Measurements from ENCODE around the gene C3.

C3 gene

DNA sequence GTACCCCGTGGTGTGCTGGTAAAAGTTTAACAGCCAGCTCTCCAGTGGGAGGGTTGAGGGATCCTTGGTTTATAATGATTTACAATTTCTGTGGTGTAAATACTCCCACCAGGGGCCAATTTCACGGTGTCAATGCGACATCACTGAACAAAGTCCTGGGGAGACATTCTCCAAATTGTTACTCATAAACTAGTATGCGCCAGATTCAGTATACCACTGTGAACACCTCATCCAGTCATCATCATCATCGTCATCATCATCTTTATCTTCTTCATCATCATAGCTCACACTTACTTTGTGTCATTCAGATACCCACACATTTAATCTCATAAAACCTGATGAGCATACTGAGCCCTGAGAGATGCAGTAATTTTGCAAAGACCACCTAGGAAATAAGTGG is 33.3 kb downstream of the C3 start:
- TF ChIP-seq GATA2 (IDR thresholded peaks at IDR 0.05; ENCODE audit: low read depth, low read length): no peak
- no peak for TF ChIP-seq GATA3 (IDR thresholded peaks at IDR 0.05; ENCODE audit: low read depth, low read length)

DNA sequence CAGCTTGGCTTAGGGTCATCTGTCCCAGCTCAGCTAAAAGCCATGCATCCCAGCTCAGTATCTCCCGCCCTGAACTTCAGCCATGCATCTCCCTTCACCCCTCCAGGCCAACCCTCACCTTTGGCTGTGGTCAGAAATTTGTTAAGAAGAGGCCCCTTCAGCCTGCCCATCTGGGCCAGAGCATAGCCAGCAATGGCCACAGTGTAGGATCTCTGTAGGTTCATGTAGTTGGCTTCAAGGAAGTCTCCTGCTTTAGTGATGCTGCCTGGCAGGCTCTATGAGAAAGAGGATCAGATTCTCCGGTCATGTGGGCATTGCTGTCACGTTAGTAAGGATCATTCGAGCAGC is 33.8 kb downstream of the C3 start:
- TF ChIP-seq GATA2 (IDR thresholded peaks at IDR 0.05; ENCODE audit: low read depth, low read length) (no peak), GATA3 (IDR thresholded peaks at IDR 0.05; ENCODE audit: low read depth, low read length) (no peak)

DNA sequence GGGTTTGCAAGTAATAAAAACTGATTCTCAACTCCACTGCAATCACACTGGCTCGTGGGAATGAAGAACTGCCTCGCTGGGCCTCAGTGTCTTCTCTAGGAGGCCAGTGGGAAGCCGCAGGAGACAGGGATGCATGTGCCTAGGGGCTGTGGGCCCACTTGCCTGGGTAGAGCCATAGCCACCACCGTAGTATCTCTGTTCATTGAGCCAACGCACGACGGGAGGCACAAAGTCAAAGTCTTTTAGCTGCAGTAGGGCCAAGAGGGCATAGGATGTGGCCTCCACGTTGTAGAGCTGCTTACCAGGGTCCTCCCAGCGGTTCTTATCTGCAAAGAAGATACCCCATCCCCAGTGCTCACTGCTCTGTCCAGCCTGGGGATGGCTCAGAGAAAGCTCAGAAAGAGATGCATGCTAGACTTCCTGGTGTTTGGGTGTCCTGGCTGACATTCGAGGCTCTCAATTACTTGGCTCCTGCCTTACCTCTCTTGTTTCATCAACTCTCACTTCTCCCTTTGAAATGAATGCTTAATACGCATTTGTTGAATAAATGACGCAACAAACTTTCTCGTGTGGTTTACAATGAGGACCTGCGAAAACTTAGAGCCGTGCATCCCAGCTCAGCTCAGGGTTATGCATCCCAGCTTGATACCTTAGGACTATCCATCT is 34.4 kb downstream of the C3 start:
- no peak for TF ChIP-seq GATA2 (IDR thresholded peaks at IDR 0.05; ENCODE audit: low read depth, low read length)
- TF ChIP-seq GATA3 (IDR thresholded peaks at IDR 0.05; ENCODE audit: low read depth, low read length): no peak

DNA sequence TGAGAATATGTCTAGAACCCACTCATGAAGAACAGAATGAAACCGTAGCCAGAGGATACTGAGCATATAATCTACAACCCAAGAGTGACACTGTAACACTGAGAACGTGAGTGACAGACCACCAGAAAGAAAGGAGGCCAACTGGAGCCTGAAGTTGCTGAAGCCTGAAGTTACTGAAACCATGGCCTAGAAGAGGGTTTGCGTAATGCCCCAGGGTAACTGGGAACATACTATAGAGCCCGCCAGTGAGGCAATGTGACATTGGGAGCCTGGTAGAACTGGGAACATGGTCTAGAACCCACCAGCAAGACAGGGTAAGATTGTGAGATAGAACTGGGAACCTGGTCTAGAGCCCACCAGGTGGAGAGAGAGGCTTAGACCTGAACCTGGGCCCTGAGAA is 35.0 kb downstream of the C3 start:
- no peak for TF ChIP-seq GATA3 (IDR thresholded peaks at IDR 0.05; ENCODE audit: low read depth, low read length)
- TF ChIP-seq GATA2 (IDR thresholded peaks at IDR 0.05; ENCODE audit: low read depth, low read length): no peak

DNA sequence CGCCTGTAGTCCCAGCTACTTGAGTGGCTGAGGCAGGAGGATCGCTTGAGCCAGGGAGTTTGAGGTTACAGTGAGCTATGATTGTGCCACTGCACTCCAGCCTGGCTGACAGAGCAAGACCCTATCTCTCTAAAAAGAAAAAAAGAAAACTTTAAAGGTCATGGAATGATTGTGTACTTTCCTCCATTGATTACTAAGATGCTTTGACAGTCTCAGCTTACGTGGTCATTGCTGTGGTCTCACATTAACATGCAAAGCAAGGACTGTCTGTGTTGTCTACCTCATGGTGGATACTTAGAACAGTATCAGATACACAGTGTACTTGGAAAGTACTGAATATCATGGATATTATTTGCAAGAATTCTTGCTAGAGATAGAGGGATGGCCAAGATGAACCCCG is 36.5 kb downstream of the C3 start:
- TF ChIP-seq GATA3 (IDR thresholded peaks at IDR 0.05; ENCODE audit: low read depth, low read length): no peak
- TF ChIP-seq GATA2 (IDR thresholded peaks at IDR 0.05; ENCODE audit: low read depth, low read length): no peak

DNA sequence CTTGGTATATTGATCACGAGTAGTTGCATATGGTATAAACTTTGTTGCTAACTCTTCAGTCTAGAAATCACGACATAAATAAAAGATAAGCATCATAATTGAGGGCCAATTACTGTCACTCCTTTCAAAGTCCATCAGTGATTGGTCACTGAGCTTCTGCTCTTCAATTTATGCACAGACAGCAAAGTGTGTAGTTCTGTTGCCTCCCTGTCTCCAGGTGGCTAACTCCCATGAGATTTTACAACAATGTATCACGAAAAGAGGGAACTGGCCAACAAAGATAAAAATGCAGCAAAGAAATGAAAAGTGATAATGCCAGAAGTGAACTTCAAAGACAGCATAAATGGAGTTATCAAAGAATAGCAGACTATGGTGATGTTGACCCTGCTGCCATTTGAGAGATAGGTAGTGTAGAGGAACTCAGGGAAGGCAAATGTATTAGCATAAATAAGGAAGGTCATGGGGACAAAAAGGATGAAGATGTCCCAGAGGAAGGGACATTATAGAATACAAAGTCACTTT is 37.8 kb downstream of the C3 start:
- TF ChIP-seq GATA3 (IDR thresholded peaks at IDR 0.05; ENCODE audit: low read depth, low read length) (no peak), GATA2 (IDR thresholded peaks at IDR 0.05; ENCODE audit: low read depth, low read length) (no peak)

DNA sequence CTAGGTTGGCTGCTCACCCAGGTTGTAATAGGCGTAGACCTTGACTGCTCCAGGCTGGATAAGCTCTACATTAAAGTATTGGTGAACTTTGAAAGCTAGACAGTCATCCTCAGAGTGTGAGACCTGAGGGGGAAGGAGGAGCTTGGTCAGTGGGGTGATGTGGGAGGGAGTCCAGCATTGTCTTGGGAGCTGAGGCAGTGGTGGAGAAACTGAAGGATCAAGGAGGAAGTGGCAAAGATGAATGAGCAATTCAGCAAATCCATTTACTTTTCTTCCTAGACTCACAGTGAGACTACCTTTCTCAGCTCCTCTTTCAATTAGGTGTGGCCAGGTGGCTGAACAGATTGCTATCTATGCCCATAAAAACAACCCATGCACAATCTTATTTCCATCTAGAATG is 40.3 kb downstream of the C3 start:
- no peak for TF ChIP-seq GATA3 (IDR thresholded peaks at IDR 0.05; ENCODE audit: low read depth, low read length)
- no peak for TF ChIP-seq GATA2 (IDR thresholded peaks at IDR 0.05; ENCODE audit: low read depth, low read length)

DNA sequence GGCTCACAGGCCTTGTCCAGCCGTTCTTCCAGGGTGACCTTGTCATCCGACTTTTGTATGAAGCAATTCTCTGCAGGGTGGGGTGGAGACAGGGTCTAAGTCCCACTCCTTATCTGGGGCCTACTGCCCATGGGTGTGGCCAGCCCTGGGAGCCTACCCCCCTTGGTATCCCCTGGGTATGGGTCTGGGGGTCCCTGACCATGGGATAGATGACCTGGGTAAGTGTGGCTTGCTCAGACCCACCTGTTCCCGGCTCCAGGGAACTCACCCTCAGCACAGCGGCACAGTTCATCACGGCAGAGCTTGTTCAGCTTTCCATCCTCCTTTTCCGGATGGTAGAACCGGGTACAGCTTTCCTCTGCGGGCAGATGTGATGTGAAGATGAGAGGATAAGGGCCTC is 41.3 kb downstream of the C3 start:
- TF ChIP-seq GATA3 (IDR thresholded peaks at IDR 0.05; ENCODE audit: low read depth, low read length) (no peak), GATA2 (IDR thresholded peaks at IDR 0.05; ENCODE audit: low read depth, low read length) (no peak)

DNA sequence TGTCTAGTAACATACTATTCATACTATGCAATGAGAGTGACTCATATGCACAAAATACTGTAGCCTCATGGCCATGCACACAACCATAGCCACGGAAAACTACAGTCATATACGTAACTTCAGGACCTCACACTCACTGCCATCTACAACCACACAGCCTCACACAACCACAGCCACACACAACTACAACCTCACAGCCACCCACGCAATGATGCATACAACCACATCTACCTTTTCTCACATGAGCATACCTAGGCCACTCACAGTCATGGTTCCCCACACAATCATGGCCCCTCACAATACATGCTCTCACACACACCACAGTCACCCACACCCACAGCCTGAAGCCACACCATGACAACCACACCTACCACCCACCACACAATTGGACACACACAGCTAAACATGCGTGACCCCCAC is 41.8 kb downstream of the C3 start:
- TF ChIP-seq GATA2 (IDR thresholded peaks at IDR 0.05; ENCODE audit: low read depth, low read length): no peak
- TF ChIP-seq GATA3 (IDR thresholded peaks at IDR 0.05; ENCODE audit: low read depth, low read length): no peak

DNA sequence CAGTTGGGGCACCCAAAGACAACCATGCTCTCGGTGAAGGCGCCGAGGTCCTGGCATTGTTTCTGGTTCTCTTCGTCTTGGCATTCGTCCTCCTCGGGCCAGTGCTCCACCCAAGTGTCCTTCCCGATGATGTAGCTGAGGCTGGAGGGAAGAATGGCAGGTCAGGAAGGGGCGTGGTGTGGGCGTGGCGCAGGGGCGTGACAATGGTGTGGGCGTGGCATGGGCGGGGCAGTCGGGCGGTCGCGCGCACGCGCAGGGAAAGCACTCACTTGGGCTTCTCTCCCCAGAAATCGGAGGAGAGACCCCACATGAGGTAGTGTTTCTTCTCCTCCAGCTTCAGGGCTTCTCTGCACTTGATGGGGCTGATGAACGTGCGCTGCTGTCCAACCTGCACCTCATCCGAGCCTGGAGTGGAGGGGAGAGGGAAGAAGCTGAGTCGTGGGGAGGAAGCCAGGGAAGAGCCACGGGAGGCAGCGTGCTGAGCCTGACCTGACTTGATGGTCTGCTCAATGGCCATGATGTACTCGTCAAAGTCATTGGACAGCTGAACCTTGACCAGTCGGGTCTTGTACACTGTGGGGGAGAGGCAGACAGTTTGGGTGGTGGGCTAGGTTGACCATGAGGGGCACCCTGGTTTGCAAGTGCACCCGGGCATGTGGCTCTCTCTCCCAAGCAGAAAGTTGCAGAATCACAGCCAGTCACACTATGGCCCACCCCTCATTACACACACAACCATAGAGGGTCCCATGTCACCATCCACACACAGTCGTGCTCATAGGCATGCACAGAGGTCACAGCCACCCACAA is 42.4 kb downstream of the C3 start:
- no peak for TF ChIP-seq GATA2 (IDR thresholded peaks at IDR 0.05; ENCODE audit: low read depth, low read length)
- TF ChIP-seq GATA3 (IDR thresholded peaks at IDR 0.05; ENCODE audit: low read depth, low read length): no peak

DNA sequence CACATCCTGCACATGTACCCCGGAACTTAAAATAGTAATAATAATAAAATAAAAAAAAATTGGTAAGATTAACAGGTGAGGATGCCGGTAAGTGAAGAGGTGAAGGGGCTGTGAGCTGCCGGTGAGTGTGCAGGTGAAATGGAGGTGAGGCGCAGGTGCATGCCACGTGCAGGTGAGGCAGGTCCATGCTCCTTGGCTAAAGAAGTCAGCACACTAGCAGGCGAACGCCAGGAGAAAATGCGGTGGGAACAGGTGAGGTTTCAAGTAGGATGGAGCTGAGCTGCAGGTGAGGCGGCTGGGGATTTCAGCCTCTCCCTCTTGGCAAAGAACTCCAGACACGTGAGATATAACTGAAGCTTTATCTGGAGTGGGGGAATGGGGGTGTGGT is 43.0 kb downstream of the C3 start:
- no peak for TF ChIP-seq GATA3 (IDR thresholded peaks at IDR 0.05; ENCODE audit: low read depth, low read length)
- TF ChIP-seq GATA2 (IDR thresholded peaks at IDR 0.05; ENCODE audit: low read depth, low read length): no peak

DNA sequence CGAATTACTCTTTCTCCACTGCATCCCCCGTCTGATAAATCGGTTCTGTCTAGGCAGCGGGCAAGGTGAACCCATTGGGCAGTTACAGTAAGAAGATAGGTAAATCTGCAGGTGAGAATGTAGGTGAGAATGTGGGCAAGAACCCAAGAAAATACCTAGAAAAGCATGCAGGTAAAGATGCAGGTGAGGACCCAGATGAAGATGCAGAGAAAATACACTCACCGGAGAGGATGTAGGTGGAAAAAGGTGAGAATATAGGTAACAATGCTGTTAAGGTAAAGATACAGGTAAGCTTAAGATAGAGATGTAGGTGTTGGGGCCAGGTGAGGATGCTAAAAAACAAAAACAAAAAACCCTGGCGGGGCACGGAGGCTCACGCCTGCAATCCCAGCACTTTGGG is 44.2 kb downstream of the C3 start:
- TF ChIP-seq GATA2 (IDR thresholded peaks at IDR 0.05; ENCODE audit: low read depth, low read length): no peak
- no peak for TF ChIP-seq GATA3 (IDR thresholded peaks at IDR 0.05; ENCODE audit: low read depth, low read length)

DNA sequence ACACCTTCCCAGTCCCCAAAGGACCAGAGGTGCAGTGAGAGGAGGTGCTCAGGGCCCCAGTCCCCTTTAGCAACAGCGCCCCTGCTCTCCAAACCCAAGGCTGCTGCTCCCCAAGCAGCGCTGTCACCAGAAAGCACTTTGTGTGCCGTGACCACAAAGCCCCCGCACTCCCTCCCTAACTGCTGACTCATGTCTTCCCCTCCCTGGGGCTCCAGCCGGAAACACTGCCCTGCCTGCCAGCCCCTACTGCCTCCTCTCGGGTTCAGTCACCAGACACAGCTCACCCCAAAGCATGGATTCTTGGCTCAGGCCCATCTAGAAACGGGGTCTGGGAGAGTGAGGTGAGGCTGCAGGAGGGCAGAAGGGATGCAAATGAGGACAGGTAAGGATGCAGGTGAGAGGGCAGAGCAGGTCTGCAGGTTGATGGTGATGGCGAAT is 45.6 kb downstream of the C3 start:
- no peak for TF ChIP-seq GATA2 (IDR thresholded peaks at IDR 0.05; ENCODE audit: low read depth, low read length)
- TF ChIP-seq GATA3 (IDR thresholded peaks at IDR 0.05; ENCODE audit: low read depth, low read length): no peak

DNA sequence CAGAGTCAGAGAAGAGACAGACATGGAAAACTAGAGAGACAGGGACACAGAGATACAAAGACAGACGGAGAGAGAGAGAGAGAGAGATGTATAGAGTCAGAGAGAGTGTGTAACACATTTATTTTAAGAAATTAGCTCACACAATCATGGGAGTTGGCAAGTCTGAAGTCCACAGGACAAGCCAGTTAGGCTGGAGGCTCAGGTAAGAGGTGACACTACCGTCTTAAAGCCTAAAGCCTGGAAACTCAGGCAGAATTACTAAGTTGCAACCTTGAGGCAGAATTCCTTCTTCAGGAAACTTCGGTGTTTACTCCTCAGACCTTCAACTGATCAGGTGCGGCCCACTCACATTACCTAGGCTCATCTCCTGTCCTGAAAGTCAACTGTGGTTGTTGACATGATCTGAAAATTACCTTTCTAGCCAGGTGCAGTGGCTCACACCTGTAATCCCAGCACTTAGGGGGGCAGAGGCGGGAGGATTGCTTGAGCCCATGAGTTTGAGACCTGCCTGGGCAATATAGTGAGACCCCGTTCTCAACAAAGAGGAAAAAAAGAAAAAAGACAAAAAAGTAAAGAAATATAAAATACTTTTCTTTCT is 47.7 kb downstream of the C3 start:
- TF ChIP-seq GATA2 (IDR thresholded peaks at IDR 0.05; ENCODE audit: low read depth, low read length) (no peak), GATA3 (IDR thresholded peaks at IDR 0.05; ENCODE audit: low read depth, low read length) (no peak)

DNA sequence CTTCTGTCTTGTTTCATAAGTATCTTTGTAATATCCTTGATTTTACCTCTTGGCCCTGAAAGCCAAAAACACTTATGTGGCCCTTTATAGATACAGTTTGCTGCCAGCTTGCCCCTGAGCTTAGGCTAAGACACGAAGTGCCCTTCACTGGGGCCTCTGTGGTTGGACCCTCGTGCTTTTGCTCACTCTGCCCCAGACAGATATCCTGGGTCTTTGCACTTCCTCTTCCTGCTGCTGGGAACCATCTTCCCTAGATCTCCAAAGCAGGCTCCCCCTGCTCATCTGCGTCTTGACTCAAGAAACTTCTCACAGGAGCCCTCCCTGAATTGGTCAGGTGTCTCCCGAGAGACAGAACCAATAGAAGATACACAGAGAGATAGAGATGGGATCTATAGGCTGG is 48.5 kb downstream of the C3 start:
- TF ChIP-seq GATA2 (IDR thresholded peaks at IDR 0.05; ENCODE audit: low read depth, low read length) (no peak), GATA3 (IDR thresholded peaks at IDR 0.05; ENCODE audit: low read depth, low read length) (no peak)

All from SH-SY5Y (cell line).